ENCODE measurements around the gene PITPNC1.
"Not testable (repeated sequence)": the region's sequence is repeated elsewhere in the genome, so short reads cannot be mapped to it uniquely, and the experiment has no call there.

PITPNC1 gene

GRCh38 chr17:67558740-67559380 is 181.8 kb downstream of the PITPNC1 start:
- no peak for DNase-seq

- no peak for DNase-seq
Measured at GRCh38 chr17:67559381-67559966, 182.4 kb downstream of the PITPNC1 start.

- DNase-seq: no peak
Measured at GRCh38 chr17:67562005-67562404, 184.9 kb downstream of the PITPNC1 start.

DNA sequence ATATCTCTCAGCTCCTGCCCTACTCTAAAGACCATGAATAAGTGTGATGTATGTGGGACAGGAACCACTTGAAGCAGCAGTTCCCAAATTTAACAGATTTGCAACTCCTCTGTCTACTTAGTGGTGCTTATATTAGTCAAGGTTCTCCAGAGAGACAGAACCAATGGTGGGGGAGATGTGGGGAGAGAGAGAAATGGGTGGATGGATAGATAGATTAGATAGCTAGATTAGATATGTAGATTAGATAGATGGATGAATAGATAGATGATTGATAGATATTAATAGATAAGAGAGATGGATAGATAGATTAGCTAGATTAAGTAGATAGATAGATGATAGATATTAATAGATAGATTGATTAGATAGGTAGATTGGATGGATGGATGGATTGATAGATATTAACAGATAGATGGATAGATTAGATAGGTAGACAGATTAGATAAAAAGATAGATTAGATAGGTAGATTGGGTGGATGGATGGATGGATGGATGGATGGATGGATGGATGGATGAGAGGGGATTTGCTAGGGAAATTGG is 186.7 kb downstream of the PITPNC1 start:
- DNase-seq: no peak

DNA sequence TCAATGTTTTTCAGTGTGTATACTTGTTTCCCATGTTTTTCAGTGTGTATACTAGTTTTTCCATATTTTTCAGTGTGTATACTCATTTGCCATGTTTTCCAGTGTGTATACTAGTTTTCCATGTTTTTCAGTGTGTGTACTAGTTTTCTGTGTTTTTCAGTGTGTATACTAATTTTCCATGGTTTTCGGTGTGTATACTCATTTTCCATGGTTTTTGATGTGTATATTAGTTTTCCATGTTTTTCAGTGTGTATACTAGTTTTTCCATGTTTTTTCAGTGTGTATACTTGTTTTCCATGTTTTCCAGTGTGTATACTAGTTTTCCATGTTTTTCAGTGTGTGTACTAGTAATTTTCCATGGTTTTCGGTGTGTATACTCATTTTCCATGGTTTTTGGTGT is 188.0 kb downstream of the PITPNC1 start:
- no peak for DNase-seq

GRCh38 chr17:67566656-67567055 is 189.6 kb downstream of the PITPNC1 start:
- DNase-seq: no peak

GRCh38 chr17:67569015-67569451 is 192.0 kb downstream of the PITPNC1 start:
- no peak for DNase-seq

GRCh38 chr17:67569873-67570272 is 192.8 kb downstream of the PITPNC1 start:
- DNase-seq: no peak

DNA sequence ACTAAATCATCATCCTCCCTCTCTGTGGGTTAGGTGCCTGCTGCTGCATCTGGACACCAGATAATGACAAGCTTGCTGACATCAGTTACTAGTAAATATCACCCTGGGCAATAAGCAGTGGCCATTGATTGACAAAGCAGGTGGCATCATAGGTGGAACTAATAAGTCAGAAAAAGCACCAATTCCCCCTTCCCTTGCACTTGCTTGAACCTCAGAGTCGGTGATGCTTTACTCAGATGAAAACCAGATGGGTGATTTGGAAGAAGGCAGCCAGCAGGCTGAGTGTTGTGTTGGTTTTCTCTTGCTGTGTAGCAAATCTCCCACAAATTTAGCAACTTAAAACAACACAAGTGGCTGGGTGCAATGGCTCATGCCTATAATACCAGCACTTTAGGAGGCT is 193.7 kb downstream of the PITPNC1 start:
- no peak for DNase-seq

GRCh38 chr17:67571478-67571877 is 194.4 kb downstream of the PITPNC1 start:
- no peak for DNase-seq

DNA sequence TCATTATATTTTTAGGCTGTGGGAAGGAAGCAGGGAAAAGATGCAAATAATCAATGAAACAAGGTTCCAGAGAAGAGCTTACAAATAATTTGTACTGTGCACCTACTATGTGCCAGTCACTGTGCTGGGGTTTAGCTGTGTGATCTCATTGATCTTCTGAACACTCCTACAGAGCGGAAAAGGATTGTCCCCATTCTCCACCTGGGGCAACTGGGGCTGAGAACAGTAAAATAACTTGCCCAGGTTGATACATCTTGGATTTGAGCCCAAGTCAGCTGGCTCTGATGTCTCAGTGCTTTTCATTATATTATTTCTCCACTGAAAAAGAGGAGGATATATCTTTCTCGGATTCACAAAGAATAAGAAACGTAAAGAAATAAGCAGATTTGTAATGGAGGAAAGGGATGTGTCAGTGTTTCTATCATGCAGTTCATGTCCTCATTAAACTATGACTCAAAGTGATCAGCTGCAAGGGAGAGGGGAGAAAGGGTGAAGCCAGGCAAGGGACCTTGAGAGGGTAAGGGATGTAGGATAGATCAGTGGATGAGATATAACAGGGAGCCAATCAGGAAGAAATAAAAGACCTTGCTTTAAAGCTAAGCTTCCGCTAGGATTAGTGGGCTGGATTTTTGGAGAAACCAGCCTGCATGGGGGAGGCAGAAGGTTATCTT is 197.0 kb downstream of the PITPNC1 start:
- no peak for DNase-seq

- DNase-seq: no peak
Measured at GRCh38 chr17:67574658-67575293, 197.7 kb downstream of the PITPNC1 start.

GRCh38 chr17:67575325-67575724 is 198.2 kb downstream of the PITPNC1 start:
- no peak for DNase-seq

GRCh38 chr17:67576471-67577115 is 199.5 kb downstream of the PITPNC1 start:
- DNase-seq: no peak

DNA sequence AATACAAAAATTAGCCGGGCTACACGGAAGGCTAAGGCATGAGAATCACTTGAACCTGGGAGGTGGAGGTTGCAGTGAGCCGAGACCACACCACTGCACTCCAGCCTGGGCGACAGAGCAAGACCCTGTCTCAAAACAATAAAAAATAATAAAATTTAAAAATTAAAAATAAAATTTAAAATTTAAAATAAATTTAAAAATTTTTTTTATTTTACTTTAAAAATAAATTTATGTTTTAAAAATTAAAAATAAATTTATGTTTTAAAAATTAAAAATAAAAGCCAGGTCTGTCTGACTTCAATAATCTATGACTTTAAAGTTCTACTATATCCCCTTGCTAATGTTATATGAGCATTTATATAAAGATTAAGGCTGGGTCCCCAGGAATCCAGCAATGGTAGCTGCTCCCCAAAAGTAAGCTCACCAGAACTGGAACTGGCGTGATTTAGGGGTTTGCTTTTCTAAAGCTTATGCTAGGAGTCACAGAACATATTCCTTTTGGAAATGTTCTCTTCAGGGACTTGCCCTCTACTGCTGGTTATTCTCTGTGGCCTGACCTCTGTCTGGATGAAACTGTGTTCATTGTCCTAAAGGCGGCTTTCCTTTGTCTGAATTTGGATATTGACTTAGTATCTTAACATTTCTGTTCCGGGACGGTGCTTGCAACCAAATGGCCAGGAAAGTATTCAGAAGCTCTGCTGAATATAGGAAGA is 200.5 kb downstream of the PITPNC1 start:
- DNase-seq: no peak

DNA sequence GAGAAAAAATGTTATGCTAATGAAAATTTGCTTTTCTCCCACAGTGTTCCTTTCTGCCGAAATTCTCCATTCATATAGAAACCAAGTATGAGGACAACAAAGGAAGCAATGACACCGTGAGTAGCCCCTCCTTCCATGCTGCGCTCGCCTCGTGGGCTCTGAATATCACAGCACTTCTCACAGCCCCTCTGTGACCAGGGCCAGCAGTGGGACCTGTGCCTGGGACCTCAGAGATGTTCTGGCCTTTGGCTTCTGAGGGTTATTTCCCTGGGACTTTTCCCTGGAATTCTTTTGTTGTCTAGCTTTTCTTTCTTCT is 201.0 kb downstream of the PITPNC1 start:
- no peak for DNase-seq

DNA sequence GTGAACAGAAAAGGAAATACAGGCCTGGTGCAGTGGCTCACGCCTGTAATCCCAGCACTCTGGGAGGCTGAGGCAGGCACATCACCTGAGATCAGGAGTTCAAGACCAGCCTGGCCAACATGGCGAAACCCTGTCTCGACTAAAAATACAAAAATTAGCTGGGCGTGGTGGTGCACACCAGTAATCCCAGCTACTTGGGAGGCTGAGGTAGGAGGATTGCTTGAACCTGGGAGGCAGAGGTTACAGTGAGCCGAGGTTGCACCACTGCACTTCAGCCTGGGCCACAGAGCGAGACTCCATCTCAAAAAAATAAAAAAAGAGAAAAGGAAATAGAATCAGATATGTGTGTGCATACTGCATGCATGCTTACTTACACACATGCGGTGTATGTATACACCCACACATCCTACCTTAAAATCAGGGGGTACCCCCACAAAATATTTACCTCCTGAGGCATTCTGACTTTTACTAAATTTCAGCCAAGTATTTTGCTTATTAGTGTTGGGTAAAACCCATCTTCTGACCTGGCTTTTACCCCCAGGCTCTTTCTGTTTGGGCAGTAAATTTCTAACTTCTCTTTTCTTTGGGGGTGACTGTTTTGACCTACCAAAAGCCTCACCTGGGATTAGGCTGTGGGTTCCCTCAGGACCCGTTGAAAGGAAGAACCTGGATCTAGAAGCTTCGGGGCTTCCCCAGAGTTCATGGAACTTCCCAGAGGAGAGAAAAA is 201.8 kb downstream of the PITPNC1 start:
- DNase-seq: not testable (repeated sequence)

- DNase-seq: no peak
Measured at GRCh38 chr17:67582673-67583081, 205.6 kb downstream of the PITPNC1 start.

GRCh38 chr17:67585077-67585602 is 208.1 kb downstream of the PITPNC1 start:
- DNase-seq: no peak

DNA sequence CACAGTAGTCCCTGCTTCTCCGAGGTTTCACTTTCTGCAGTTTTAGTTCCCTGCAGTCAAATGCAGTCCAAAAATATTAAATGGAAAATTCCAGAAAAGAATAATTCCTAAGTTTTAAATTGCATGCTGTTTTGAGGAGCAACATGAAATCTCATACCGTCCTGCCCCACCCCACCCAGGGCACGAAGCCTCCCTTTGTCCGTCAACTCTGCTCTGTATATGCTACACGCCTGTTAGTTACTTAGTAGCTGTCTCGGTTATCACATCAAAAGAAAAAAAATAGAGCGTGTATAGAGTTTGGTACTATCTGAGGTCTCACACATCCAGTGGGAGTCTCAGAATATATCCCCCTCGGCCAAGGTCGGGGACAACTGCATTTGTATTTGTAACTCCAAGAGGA is 211.2 kb downstream of the PITPNC1 start:
- no peak for DNase-seq

DNA sequence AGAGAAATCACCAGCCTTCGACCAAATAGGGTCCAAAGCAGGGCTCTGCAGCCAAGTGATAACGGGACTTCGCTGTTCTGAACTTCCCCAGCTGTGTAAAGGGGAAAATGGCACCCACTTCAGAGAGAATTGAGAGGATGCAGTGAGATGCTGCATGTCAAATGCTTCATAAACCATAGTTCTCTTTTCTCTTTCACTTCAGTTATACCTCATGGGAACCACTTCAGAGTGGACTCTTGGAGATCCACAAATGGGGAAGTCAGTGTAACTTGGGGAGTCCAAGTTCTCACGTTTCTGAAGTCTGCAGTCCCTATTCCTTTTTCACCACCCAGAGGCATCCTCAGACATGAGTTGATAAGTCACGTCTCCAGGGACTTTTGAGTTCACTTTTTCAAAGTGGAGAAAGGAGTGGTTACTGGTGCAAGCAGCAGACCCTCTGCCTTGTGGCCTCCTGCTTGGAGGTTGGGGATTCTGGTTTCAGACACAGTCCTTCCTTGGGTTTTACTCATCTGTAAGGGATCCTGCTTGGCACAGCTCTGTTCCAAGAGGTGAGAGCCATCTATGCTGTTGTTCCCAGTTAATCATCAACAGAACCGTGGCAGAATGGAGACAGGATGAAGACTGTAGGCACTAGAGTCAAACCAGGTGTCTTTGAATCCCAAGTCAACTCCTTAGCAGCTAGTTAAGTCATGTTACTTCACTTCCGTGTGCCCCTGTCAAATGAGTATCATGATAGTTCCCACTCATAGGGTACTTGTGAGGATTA is 217.2 kb downstream of the PITPNC1 start:
- no peak for DNase-seq
